HG03097 (cell line): ENCODE data around the gene PRKCH.
"Not testable (repeated sequence)": the region's sequence is repeated elsewhere in the genome, so short reads cannot be mapped to it uniquely, and the experiment has no call there.

Experiments
- ATAC-seq: cut with Tn5 transposase; IDR thresholded peaks from one replicate; pipeline ENCODE4 v1.9.1; 2021; ENCODE audit not compliant: unreplicated experiment, low FRiP score

PRKCH gene

DNA sequence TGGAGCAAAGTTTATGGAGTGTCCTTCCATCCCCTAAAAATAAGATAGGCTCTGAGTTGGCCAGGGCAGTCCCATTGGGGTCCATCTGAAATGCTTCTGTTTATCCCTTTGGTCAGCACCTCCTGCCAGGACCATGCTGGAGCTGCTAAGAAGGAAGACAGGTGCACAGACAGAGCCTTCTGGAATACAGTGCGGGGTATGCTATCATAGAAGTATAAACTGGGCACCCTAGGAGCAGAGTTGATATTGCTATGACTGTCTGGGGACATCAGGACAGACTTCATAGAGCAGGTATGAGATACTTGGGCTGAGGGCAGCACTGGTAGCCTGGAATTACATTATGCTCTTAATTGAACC is 203.5 kb downstream of the PRKCH start:
- ATAC-seq = no peak

DNA sequence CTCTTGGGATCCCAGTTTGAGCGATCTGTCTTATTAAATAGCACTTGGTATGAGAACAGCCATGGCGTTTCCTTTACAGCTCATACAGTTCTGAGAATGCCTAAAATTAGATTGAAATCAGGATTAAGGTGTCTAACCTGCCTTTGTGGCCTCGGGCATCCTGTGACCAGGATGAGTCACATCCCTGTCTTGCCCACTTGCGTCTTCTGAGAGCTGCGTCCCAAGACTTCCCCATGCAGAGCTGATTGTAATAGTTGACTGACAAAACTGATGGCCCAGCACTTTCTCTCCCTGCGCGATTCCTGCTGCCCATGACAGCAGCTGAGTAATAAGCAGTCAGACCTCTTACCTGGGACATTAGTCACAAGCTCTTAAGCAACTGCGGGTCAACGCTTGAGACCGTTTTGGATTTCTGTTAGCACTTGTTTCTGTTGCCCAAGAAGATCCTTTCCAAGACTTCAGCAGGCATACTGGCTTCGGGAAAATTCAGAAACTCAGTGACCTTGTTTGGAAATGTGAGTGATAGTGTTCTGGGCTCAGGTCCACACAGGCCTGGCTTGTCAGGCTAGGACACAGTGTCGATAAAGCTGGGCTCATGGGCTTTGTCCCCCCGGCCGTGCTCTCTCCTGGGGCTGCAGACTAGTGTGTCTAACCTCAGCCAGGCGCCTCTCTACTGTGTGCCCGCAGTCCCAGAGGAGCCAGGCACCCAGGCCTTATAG is 204.1 kb downstream of the PRKCH start:
- ATAC-seq = peak; percentile 90

DNA sequence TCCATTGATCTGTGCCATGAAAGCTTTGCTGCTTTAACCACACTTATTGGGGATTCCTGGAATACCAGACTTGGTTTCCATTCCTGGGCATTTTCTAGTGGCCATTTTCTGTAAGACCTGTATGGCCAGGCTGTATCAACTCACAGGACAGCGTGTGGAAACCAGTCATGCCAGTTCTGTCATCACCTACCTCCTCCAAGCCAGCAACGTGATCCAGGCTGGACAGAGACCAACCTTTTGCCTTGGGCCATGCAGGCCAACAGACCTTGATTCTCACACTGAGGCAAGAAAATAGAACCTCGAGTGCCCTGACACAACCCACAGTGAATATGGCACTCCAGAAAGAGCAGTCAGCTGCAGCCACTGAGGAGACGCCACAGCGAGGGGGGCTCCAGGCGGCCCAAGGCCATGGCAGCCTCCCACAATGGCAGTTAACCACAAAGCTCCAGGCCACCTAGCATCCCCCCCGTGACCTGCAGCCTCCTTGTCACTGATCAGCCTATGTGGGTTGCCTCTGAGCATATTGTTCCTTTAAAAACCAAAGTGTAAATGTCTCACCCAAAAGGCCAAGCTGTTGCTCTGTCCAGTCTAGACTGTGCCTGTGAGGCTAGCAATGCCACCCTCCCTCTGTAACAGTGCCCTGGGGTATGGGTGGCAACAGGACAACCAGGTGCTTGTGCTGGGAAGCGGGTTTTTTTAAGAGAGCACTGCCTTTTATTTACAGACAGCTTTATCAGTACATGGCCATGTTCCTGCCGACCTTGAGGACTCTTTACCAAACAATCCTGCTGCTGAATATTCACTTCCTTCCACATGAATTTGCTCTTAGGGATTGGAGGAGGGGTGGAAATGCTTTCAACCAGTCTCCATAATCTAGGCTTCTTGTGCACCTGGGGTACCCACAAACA is 205.3 kb downstream of the PRKCH start:
- ATAC-seq = no peak

DNA sequence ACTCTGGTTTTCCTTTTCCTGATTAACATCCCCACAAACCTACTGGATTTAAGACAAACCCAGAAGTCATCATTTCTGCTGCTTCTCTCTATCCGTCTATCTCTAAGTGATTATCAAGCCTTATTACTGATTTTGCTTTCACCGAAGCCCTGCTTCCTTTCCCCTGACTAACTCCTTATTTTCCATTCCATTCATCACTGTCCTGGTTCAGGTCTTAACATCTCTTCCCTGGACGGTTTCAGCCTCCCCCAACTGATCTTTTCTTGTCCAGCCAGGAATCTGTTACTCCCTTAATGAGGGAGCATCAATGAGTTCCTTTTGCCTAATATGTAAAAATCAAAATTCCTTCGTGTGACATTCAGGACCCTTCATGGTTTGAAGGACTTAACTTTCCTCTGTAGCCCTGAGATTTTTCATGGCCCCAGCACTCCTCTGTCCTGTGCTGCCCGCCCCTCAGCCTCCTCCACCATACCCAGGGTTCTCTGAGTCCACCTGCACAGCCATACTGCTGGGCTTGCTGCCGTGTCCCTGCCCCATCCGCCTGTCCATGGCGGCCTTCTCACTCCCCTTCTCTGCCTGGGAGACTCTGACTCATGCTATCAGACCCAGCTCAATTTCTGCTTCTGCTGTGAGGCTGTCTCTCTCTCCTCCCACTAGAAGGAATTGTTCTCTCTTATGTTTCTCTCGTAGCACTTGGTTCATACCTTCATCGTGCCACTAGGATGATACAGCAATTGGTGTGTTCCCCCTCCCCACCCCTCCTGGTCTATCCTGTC is 206.1 kb downstream of the PRKCH start:
- no peak for ATAC-seq

DNA sequence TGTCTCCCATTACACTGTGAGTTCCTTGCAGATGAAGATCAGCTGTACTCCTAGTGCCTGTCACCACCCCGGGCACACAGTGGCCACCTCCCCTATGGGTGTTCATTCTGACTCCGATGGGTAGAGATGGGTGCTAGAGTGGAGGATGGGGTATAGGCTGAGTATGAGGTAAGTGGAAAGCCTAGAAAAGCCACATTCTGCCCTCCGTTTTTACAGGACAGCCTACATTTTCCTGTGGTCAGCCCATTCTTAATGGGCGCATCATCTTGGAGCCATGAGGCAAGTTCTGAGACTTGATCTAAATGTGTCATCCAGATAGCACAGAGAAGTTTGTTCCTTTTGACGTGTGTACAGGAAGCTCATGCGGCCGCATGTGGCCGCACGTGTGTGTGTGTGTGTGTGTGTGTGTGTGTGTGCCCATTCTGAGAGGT is 207.2 kb downstream of the PRKCH start:
- no peak for ATAC-seq

DNA sequence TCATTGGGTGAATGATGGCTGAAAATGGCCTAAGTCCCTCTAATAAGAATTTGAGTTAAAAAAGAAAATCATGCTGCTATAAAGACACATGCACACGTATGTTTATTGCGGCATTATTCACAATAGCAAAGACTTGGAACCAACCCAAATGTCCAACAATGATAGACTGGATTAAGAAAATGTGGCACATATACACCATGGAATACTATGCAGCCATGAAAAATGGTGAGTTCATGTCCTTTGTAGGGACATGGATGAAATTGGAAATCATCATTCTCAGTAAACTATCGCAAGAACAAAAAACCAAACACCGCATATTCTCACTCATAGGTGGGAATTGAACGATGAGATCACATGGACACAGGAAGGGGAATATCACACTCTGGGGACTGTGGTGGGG is 208.0 kb downstream of the PRKCH start:
- not testable (repeated sequence) for ATAC-seq

DNA sequence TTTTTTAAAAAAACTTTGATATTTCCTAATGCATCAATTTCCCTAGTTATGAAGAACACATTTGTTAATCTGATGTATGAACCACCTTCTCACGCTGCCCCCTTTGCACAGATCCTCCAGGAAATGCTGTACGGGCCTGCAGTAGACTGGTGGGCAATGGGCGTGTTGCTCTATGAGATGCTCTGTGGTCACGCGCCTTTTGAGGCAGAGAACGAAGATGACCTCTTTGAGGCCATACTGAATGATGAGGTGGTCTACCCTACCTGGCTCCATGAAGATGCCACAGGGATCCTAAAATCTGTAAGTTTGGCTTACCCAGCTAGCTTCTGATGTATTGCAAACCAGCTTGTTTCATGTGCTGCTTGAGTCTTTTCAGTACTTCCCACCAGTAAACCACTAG is 208.9 kb downstream of the PRKCH start:
- no peak for ATAC-seq

DNA sequence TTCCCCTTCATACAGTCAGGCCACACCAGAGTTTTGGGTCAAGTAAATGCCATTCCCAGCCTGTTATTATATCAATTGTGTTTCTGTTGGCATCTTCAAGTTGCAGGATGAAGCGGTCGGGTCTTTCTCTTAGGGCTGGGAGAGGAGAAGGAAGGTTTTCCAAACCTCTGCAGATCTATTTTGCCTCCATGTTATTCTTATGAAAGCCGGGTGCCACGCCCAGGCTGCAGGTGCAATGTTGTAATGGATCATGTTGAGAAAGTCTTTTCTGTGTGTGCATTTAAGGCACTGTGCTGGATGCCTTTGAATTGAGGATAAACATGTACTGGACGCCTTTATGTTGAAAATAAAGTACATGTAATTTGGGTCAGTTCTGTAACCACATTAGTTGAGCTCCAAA is 209.5 kb downstream of the PRKCH start:
- no peak for ATAC-seq

DNA sequence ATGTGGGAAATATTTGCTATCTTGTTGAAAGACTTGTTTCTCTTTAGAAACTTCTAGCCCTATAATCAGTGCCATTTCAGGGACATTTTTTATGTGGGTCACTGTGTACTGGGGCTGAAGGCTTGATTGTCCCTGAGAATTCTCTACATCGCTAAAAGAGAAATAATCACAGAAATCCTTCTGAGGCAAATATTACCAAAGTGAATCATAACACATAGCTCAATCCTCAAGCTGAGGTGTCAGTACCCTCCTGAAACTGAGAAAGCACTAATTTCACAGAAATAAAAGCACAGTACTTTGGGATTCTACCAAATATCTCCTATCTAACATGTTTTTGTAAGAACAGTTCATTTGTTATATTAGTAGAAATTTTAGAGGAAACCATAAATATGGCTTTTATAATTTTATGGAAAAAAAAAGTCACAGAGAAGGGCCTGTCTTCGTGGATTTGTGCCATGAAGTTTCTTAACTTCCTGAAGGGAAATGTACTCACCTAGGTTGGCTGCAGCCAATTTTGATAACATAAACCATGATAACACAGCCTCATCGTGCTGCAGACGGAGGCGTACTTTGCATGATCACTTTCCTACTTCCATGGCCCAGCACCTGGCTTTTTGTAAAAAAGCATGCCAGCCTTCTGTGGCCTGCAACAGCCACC is 210.2 kb downstream of the PRKCH start:
- ATAC-seq = no peak

DNA sequence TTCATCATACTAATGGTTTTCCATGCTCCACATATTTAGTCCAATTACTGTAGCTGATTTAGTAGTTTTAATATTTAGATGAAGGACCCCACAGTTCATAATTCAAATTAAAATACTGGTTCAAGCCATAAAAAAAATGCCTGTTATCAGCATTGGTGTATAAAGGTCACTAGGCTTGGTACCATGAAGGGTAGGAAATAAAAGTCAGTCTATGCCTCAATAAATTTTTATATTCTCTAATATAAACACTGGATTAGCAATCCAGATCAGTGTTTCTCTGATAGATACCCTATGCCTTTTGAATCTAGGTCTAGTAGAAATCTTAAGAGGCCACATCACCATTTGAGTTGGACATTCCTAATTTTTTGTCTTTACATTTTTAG is 210.7 kb downstream of the PRKCH start:
- no peak for ATAC-seq

DNA sequence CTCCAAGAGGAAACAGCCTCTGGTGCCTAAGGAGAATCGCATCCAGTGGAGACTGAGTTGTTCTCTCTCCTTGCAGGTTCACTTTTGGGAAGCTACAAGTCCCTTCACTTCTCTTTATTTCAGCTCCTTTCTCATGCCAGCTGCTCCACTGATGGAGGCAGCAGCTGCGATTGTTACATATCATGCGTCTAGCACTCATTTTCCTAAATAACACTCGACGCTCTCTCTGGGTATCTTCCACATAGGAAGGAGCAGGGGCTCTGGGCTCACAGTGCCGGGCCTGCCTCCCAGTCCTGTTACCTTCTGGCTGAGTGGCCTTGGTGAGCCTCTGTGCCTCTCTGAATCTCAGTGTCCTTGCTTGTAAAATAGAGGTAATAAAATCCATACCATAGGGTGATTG is 211.4 kb downstream of the PRKCH start:
- ATAC-seq = no peak

DNA sequence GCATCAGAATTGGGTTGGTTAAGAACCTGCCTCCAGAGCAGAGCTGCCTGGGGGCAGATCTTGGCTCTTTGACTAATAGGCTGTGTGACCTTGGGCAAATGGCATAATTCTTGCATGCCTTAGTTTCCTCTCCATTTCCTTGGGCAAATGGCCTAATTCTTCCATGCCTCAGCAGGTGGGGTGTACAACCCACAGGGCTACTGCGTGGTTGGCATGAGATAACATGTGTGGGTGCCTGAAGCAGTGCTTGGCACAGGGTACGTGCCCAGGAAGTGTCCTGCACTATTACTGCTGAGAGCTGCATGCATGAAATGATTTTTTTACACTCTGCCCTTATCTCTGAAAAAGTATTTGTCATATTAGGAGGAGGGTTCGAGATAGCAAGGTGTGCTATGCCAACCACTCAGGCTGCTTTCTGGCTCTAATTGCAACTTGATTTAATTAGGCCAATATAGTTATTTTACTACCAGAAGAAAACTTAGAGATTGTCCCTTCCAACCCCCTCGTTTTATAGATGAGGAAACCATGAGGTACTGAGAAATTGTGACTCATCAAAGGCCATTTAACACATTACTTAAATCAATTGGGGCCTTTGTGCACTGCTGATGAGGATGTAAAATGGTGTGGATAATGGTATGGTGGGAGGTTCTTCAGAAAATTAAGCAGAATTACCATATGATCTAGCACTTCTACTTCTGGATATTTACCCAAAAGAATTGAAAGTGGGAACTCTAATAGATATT is 212.3 kb downstream of the PRKCH start:
- ATAC-seq = no peak

DNA sequence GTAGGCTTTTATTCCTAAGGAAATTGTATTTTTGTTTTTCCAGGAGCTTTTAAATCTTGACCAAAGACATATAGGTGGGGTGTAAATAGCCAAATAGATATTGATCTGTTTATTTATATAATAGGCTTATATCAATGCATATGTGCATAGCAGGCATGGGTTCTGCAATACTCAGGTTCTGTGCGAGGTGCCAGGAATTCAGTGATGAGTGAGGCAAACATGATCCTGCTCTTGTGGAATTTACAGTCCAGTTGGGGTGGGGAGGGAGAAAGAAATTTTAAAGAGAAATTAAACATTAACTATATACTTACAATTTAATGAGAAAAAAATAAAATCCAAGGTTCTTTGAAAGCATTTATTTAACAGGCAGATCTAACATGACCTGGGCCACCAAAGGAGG is 213.7 kb downstream of the PRKCH start:
- ATAC-seq = no peak

DNA sequence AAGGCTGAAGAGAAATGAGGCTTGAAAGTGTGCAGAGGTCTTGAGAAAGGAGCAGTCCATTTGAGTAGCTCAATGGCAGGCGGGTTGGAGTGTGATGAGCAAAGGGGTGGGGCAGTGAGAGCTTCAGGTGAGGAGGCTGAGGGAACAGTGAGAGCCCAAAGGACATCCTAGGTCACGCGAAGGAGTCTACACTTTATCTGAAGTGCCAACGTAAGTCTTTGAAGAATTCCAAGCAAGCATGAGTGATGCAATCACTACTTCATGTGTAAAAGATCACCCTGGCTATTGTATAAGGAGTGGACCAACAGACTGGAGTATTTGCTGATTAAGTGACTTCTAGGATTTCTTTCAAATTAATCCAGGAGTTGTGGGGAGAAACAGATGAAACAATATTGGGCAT is 214.1 kb downstream of the PRKCH start:
- no peak for ATAC-seq

DNA sequence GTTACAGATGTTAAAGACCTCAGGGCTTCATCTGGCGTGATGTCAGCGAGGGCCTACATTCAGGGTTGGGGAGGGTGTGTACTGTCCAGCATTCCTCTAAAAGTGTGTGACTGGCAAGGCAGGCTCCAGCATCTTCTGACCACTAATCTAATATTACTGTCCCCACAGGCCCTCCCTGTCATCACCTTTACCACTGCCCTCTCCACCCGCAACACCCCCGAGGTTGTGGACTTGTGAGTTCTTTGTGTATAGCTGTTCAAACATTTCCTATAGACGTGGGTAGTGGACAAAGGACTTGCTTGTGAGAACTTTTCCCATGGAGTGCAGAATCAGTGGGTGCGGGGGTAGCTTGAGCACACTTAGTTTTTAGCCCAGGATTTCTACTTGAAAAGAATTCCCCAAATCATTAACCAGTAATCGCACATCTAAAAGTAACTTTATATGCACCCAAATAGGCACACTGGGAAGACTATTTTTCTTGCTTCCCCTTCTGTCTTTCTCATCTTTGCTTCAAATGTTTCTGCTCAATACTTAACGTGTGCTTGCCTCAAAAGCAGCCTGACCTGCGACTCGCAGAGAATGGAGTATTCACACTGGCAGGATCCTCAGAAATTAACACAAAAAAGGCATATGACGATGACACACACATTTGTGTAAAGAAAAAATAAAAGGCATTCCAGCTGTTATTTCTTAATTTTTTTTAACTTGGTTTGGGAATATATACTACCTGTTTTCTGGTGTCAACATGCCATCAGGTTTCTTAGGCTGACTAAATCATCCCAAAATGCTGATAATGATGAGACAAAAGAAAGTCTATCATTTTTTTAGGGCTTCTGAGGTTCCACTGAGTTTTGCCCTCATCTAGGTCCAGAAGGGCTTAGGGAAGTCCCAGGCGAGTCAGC is 215.5 kb downstream of the PRKCH start:
- no peak for ATAC-seq

DNA sequence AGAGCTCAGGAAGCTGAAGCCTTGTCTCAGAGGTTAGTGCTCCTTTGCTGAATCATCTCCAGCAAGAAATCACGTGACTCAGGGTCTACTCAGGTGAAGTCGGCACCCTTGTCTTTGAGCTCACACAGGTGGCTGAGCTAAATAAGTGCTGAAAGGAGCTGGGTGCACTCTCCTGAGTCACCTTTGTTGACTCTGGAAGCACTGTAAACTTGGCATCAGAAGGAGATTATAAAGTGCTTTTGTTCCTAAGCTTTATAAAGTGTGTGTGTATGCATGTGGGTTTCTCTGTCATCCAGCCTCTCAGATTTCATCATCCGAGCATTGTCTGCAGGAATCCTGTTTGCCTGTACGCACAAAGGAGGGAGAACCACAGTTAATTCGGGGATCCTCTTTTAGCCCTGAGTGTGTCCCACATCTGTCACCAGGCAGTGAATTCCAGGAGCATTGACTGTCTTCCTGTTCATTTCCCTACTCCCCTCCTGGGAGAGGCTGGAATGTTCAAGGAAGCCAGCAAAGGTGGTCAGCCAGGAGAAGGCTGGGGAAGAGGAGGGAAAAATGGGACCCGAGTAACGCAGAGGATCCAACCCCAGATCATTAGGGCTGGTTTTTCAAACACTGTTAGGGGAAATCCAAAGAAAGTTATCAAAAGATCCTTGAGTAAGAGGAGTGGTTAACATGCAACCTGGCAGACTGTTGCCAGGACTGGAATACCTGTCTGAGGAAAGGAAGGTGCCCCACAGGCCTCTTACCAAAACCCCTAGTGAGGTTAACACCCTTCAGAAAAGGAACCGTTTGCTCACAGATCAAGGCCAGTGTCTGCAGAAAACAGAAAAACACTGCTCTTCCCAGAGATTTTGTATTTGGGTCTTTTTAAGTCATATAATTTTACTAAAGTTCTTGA is 216.4 kb downstream of the PRKCH start:
- no peak for ATAC-seq

DNA sequence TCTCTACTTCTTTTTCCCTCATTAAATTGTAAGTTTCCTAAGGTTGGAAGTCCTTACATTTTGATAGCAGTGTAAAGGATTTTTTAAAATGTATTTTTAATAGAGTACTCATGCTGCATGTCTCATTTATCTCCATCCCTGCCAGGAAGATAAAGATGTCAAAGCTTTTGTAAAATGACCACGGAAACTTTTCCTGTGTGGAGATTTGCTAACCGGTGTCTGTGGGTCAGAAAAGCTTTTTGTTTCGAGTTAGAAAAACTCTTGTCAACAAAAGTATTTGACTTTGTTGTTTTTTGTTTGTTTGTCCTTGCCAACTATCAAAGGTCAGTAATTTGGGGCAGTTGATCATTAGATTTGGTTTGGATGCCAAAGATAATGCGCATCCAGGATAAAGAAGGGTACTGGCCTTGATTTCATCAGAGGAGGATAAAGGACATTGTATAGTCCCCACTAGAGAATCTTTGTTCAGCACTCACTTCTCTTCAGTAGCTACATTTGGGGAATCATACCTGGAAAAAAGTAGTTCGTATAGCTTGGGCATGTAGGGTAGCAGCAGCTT is 217.2 kb downstream of the PRKCH start:
- ATAC-seq = no peak

DNA sequence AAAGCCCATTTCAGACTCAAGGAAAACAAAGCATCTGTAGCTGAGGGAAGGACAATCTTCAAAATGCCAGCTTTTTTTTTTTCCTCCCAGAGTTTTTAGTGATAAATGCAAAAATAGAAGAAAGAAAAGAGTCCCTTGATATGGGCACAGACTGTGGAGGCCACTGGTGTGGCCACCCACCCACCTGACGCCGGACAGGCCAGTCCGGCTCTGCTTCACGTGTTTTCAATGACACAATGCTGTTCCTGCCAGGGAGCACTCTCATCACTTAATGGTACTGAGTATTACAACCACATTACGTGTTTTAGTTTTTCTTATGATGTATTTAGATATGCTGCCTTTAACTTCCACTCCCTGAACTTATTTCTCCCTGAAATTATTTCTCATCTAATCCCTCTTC is 218.3 kb downstream of the PRKCH start:
- ATAC-seq = no peak
